Activated CD4-positive, alpha-beta T cell treated with anti-CD3 and anti-CD28 coated beads, Interleukin-2, amount 10 ng/mL, durations not matched to agents 7 days and 5 days (primary cell): Measurements from ENCODE around the gene NAP1L5. TPM values are rescaled to one million over a fixed set of nuclear protein-coding genes. Genes with fewer than 3 reads are reported as not detected.

ENCODE experiments used
- CTCF ChIA-PET: fragments of 350-600 bp; sonication (Branson Sonifier 250); formaldehyde crosslinking; loops from one replicate; lab custom pipeline; 2021; ENCODE audit warnings: antibody characterized with exemption; lab: Charles Lee
- POLR2A ChIA-PET: fragments of 350-600 bp; sonication (Branson Sonifier 250); formaldehyde crosslinking; loops from one replicate; lab custom pipeline; 2021; ENCODE audit warnings: antibody characterized with exemption; lab: Charles Lee
- DNase-seq: peaks from one replicate; pipeline ENCODE4 v3.0.0-alpha.2; 2020
- H3K27ac Mint-ChIP-seq: one replicate; pipeline ENCODE4 v1.8.0; 2021; ENCODE audit warnings: mild to moderate bottlenecking, moderate library complexity, mixed read lengths
- H3K27me3 Mint-ChIP-seq: one replicate; pipeline ENCODE4 v1.8.0; 2021; ENCODE audit warnings: mixed read lengths
- H3K36me3 Mint-ChIP-seq: one replicate; pipeline ENCODE4 v1.8.0; 2021; ENCODE audit warnings: low read depth, mixed read lengths
- H3K4me1 Mint-ChIP-seq: one replicate; pipeline ENCODE4 v1.8.0; 2021; ENCODE audit warnings: mixed read lengths
- H3K4me3 Mint-ChIP-seq: one replicate; pipeline ENCODE4 v1.8.0; 2021; ENCODE audit warnings: mild to moderate bottlenecking, moderate library complexity, mixed read lengths
- H3K9me3 Mint-ChIP-seq: one replicate; pipeline ENCODE4 v1.8.0; 2021; ENCODE audit warnings: mixed read lengths
- total RNA-seq, 2 experiments: library from RNA; stranded (reverse); gene quantifications; one replicate each; pipeline ENCODE4 v1.2.3, GENCODE V29; 2021

The NAP1L5 gene
- total RNA-seq, 2 experiments from 2014 or later, result 3.7 to 4.3 TPM

- H3K36me3 Mint-ChIP-seq, result peaks cover 28% of the 10 kb centered on the region
- no peaks in the 10 kb centered on the region for H3K27me3 Mint-ChIP-seq
- H3K27ac Mint-ChIP-seq, result no peak overlapping the region
- DNase-seq, result no peak
- H3K9me3 Mint-ChIP-seq, result no peaks in the 10 kb centered on the region
- H3K4me1 Mint-ChIP-seq, result peaks cover 15% of the 10 kb centered on the region
- no peak overlapping the region for H3K4me3 Mint-ChIP-seq
- POLR2A ChIA-PET, result no interaction called here
- CTCF ChIA-PET, result interaction anchor here (1.4 kb wide), 2 partner anchors 9 to 13 kb away, joined by 3 read pairs; no protein-coding TSS in a partner anchor
Observed at GRCh38 chr4:88734403-88734949, 36.8 kb upstream of the NAP1L5 start.

- no peak overlapping the region for H3K27ac Mint-ChIP-seq
- ChIA-PET CTCF (no interaction called here), POLR2A (no interaction called here)
- DNase-seq, result no peak
- H3K4me1 Mint-ChIP-seq, result peaks cover 11% of the 10 kb centered on the region
- no peaks in the 10 kb centered on the region for H3K9me3 Mint-ChIP-seq
- no peaks in the 10 kb centered on the region for H3K27me3 Mint-ChIP-seq
- no peak overlapping the region for H3K4me3 Mint-ChIP-seq
- peaks cover 28% of the 10 kb centered on the region for H3K36me3 Mint-ChIP-seq
Observed at GRCh38 chr4:88732714-88733368, 35.2 kb upstream of the NAP1L5 start.

GRCh38 chr4:88731381-88731780 is 33.8 kb upstream of the NAP1L5 start:
- POLR2A ChIA-PET, result no interaction called here

GRCh38 chr4:88730811-88731210 is 33.2 kb upstream of the NAP1L5 start:
- H3K4me3 Mint-ChIP-seq, result no peak overlapping the region
- ChIA-PET CTCF (no interaction called here), POLR2A (no interaction called here)
- H3K27me3 Mint-ChIP-seq, result no peaks in the 10 kb centered on the region
- no peaks in the 10 kb centered on the region for H3K4me1 Mint-ChIP-seq
- peaks cover 33% of the 10 kb centered on the region for H3K36me3 Mint-ChIP-seq
- H3K9me3 Mint-ChIP-seq, result no peaks in the 10 kb centered on the region
- no peak for DNase-seq
- H3K27ac Mint-ChIP-seq, result no peak overlapping the region

More at GRCh38 chr4:88731381-88731780, 33.8 kb upstream of the NAP1L5 start:
- Mint-ChIP-seq H3K36me3 (peaks cover 33% of the 10 kb centered on the region), H3K27me3 (no peaks in the 10 kb centered on the region), H3K9me3 (no peaks in the 10 kb centered on the region), H3K27ac (no peak overlapping the region), H3K4me3 (no peak overlapping the region), H3K4me1 (no peaks in the 10 kb centered on the region)
- DNase-seq, result no peak
- CTCF ChIA-PET, result no interaction called here

- ChIA-PET POLR2A (no interaction called here), CTCF (no interaction called here)
- H3K9me3 Mint-ChIP-seq, result no peaks in the 10 kb centered on the region
- no peak overlapping the region for H3K27ac Mint-ChIP-seq
- DNase-seq, result no peak
- H3K27me3 Mint-ChIP-seq, result no peaks in the 10 kb centered on the region
- H3K36me3 Mint-ChIP-seq, result peaks cover 40% of the 10 kb centered on the region
- no peaks in the 10 kb centered on the region for H3K4me1 Mint-ChIP-seq
- no peak overlapping the region for H3K4me3 Mint-ChIP-seq
Observed at GRCh38 chr4:88729146-88729760, 31.6 kb upstream of the NAP1L5 start.

GRCh38 chr4:88728146-88728545 is 30.5 kb upstream of the NAP1L5 start:
- Mint-ChIP-seq H3K27me3 (no peaks in the 10 kb centered on the region), H3K9me3 (no peaks in the 10 kb centered on the region), H3K4me3 (no peak overlapping the region), H3K27ac (no peak overlapping the region), H3K4me1 (no peaks in the 10 kb centered on the region), H3K36me3 (peaks cover 44% of the 10 kb centered on the region)
- no peak for DNase-seq
- CTCF ChIA-PET, result interaction anchor here (0.6 to 1.5 kb wide), 3 partner anchors 10 to 499 kb away, joined by 3 to 5 read pairs (median 4); no protein-coding TSS in a partner anchor
- POLR2A ChIA-PET, result no interaction called here

GRCh38 chr4:88725986-88726385 is 28.4 kb upstream of the NAP1L5 start:
- Mint-ChIP-seq H3K36me3 (peaks cover 39% of the 10 kb centered on the region), H3K27me3 (no peaks in the 10 kb centered on the region), H3K9me3 (no peaks in the 10 kb centered on the region), H3K27ac (no peak overlapping the region), H3K4me1 (no peaks in the 10 kb centered on the region), H3K4me3 (no peak overlapping the region)
- DNase-seq, result no peak
- POLR2A ChIA-PET, result no interaction called here
- CTCF ChIA-PET, result interaction anchor here (0.9 kb wide), 1 partner anchor 9 kb away, joined by 3 read pairs; no protein-coding TSS in a partner anchor

GRCh38 chr4:88725143-88725542 is 27.5 kb upstream of the NAP1L5 start:
- Mint-ChIP-seq H3K36me3 (peaks cover 37% of the 10 kb centered on the region), H3K4me3 (no peak overlapping the region), H3K9me3 (no peaks in the 10 kb centered on the region), H3K27me3 (no peaks in the 10 kb centered on the region), H3K27ac (no peak overlapping the region), H3K4me1 (no peaks in the 10 kb centered on the region)
- DNase-seq, result no peak
- POLR2A ChIA-PET, result no interaction called here
- CTCF ChIA-PET, result interaction anchor here (0.9 kb wide), 2 partner anchors 10 to 18 kb away, joined by 3 read pairs; no protein-coding TSS in a partner anchor

- ChIA-PET CTCF (interaction anchor here (0.9 kb wide), 1 partner anchor 19 kb away, joined by 3 read pairs; no protein-coding TSS in a partner anchor), POLR2A (no interaction called here)
- Mint-ChIP-seq H3K4me1 (no peaks in the 10 kb centered on the region), H3K36me3 (peaks cover 36% of the 10 kb centered on the region), H3K4me3 (no peak overlapping the region), H3K27ac (no peak overlapping the region), H3K9me3 (no peaks in the 10 kb centered on the region), H3K27me3 (no peaks in the 10 kb centered on the region)
- no peak for DNase-seq
Observed at GRCh38 chr4:88724406-88724805, 26.8 kb upstream of the NAP1L5 start.

GRCh38 chr4:88722828-88723227 is 25.2 kb upstream of the NAP1L5 start:
- Mint-ChIP-seq H3K27ac (no peak overlapping the region), H3K4me3 (no peak overlapping the region), H3K36me3 (peaks cover 35% of the 10 kb centered on the region), H3K4me1 (no peaks in the 10 kb centered on the region), H3K9me3 (peaks cover 6% of the 10 kb centered on the region), H3K27me3 (no peaks in the 10 kb centered on the region)
- no peak for DNase-seq
- ChIA-PET POLR2A (no interaction called here), CTCF (interaction anchor here (1.1 kb wide), 1 partner anchor 11 kb away, joined by 3 read pairs; no protein-coding TSS in a partner anchor)

- DNase-seq, result no peak
- Mint-ChIP-seq H3K27me3 (no peaks in the 10 kb centered on the region), H3K4me1 (no peaks in the 10 kb centered on the region), H3K9me3 (peaks cover 10% of the 10 kb centered on the region), H3K4me3 (no peak overlapping the region), H3K27ac (no peak overlapping the region), H3K36me3 (peaks cover 36% of the 10 kb centered on the region)
- CTCF ChIA-PET, result interaction anchor here (1.0 to 1.4 kb wide), 3 partner anchors 11 to 25 kb away, joined by 3 to 4 read pairs (median 3); no protein-coding TSS in a partner anchor
- POLR2A ChIA-PET, result no interaction called here
Observed at GRCh38 chr4:88722276-88722780, 24.7 kb upstream of the NAP1L5 start.

- H3K9me3 Mint-ChIP-seq, result peaks cover 20% of the 10 kb centered on the region
- ChIA-PET POLR2A (no interaction called here), CTCF (interaction anchor here (1.0 to 1.4 kb wide), 2 partner anchors 16 to 27 kb away, joined by 3 to 4 read pairs; no protein-coding TSS in a partner anchor)
- H3K4me1 Mint-ChIP-seq, result no peaks in the 10 kb centered on the region
- H3K36me3 Mint-ChIP-seq, result peaks cover 43% of the 10 kb centered on the region
- no peak for DNase-seq
- no peaks in the 10 kb centered on the region for H3K27me3 Mint-ChIP-seq
- H3K27ac Mint-ChIP-seq, result no peak overlapping the region
- no peak overlapping the region for H3K4me3 Mint-ChIP-seq
Observed at GRCh38 chr4:88720451-88721428, 23.1 kb upstream of the NAP1L5 start.
